Panc1 (cell line): Measurements from ENCODE around the gene DAB2IP. TPM values are rescaled to one million over a fixed set of nuclear protein-coding genes. Genes with fewer than 3 reads are reported as not detected.

ENCODE experiments used
- ATAC-seq: fragments of 200-7000 bp; cut with Tn5 transposase; 2 replicates; pipeline ENCODE4 v1.9.1; 2020; ENCODE audit warnings: mild to moderate bottlenecking, moderate library complexity
- BruUV-seq: library from RNA; stranded (reverse); fragments of 400-500 nt; replicated peaks from 2 replicates; lab custom pipeline; 2021; lab: Mats Ljungman, UMichigan
- CTCF ChIA-PET: fragments of 300-600 bp; sonication (Branson Sonifier 250); formaldehyde crosslinking; loops from one replicate; lab custom pipeline; 2022; ENCODE audit warnings: antibody characterized with exemption; lab: Charles Lee
- POLR2A ChIA-PET: fragments of 300-600 bp; sonication (Branson Sonifier 250); formaldehyde crosslinking; loops from one replicate; lab custom pipeline; 2022; ENCODE audit warnings: antibody characterized with exemption; lab: Charles Lee
- DNase-seq: peaks from one replicate; pipeline ENCODE4 v3.0.0-alpha.2; 2010; ENCODE audit warnings: low read depth, low spot score
- H3K27ac ChIP-seq: 2 replicates; pipeline ENCODE4 v1.5.1; 2011; ENCODE audit warnings: mild to moderate bottlenecking, low read length, inconsistent platforms
- H3K27me3 ChIP-seq: fragments of 200-500 bp; sonication (Bioruptor generic); 2 replicates; pipeline ENCODE4 v1.6.0; 2014; ENCODE audit warnings: low read length, inconsistent platforms; ENCODE audit not compliant: control insufficient read depth, insufficient read depth
- H3K36me3 ChIP-seq: fragments of 200-500 bp; sonication (Bioruptor generic); 2 replicates; pipeline ENCODE4 v1.5.1; 2014; ENCODE audit warnings: inconsistent platforms, mild to moderate bottlenecking, low read length, moderate library complexity; ENCODE audit not compliant: control insufficient read depth, insufficient read depth
- H3K4me1 ChIP-seq: 2 replicates; pipeline ENCODE4 v1.5.1; 2011; ENCODE audit warnings: inconsistent platforms, mild to moderate bottlenecking, low read length, moderate library complexity; ENCODE audit not compliant: control insufficient read depth, insufficient read depth
- H3K4me3 ChIP-seq, 2 experiments: 2 replicates each; pipeline ENCODE4 v1.5.1; 2011 to 2012; ENCODE audit warnings: low read depth in 2 of 2, low read length in 2 of 2, mild to moderate bottlenecking in 2 of 2, inconsistent platforms in 1 of 2, moderate library complexity in 1 of 2
- H3K9me3 ChIP-seq: fragments of 200-500 bp; sonication (Bioruptor generic); 2 replicates; pipeline ENCODE4 v1.5.1; 2014; ENCODE audit warnings: low read depth, mild to moderate bottlenecking, inconsistent platforms, low read length, moderate library complexity; ENCODE audit not compliant: control insufficient read depth, insufficient read depth
- CTCF ChIP-seq: fragments of 450-650 bp; IDR thresholded peaks from 2 replicates; pipeline ENCODE4 v1.5.1; 2017; ENCODE audit warnings: mild to moderate bottlenecking
- POLR2AphosphoS5 ChIP-seq: IDR thresholded peaks from 2 replicates; pipeline ENCODE4 v1.6.1; 2012; ENCODE audit warnings: mild to moderate bottlenecking, low read depth, low read length, moderate library complexity
- REST ChIP-seq, 2 experiments: IDR thresholded peaks; 2 replicates each; pipeline ENCODE4 v1.6.1; 2011 to 2012; ENCODE audit warnings: low read depth in 2 of 2, control low read depth in 1 of 2, low read length in 1 of 2, mild to moderate bottlenecking in 1 of 2, moderate library complexity in 1 of 2; ENCODE audit not compliant: insufficient read depth in 1 of 2
- SIN3A ChIP-seq: IDR thresholded peaks from 2 replicates; pipeline ENCODE4 v1.6.1; 2012; ENCODE audit warnings: low read depth, mild to moderate bottlenecking, low read length, moderate library complexity, borderline replicate concordance; ENCODE audit not compliant: insufficient read depth
- TCF7L2 ChIP-seq: IDR thresholded peaks from 2 replicates; pipeline ENCODE4 v1.6.1; 2011; ENCODE audit warnings: mild to moderate bottlenecking, low read depth, low read length, inconsistent platforms
- in situ Hi-C: cut with HindIII; loops from 2 replicates; pipeline ENCODE4 v1.10.0; 2016; ENCODE audit warnings: low sequenced_read_pairs, low pct_unique_long_range_greater_than_20kb
- intact Hi-C: fragments of 100-400 bp; cut with micrococcal nuclease; formaldehyde crosslinking; loops from one replicate; pipeline ENCODE4 v1.10.0; 2022; ENCODE audit not compliant: unreplicated experiment
- total RNA-seq: library from RNA; stranded (reverse); gene quantifications from one replicate; pipeline ENCODE4 v1.2.1, GENCODE V29; 2021; ENCODE audit not compliant: unreplicated experiment

Gene DAB2IP
- total RNA-seq, 1 experiment from 2014 or later, result 18.4 TPM

GRCh38 chr9:121778252-121779225 is 127.1 kb downstream of the DAB2IP start:
- ChIA-PET POLR2A (no interaction called here), CTCF (no interaction called here)
- Histone ChIP-seq H3K27me3 (no peaks in the 10 kb centered on the region), H3K9me3 (no peaks in the 10 kb centered on the region), H3K36me3 (no peaks in the 10 kb centered on the region), H3K4me1 (no peaks in the 10 kb centered on the region), H3K27ac (no peak overlapping the region), H3K4me3 (no peak overlapping the region)
- intact Hi-C loops, result no loop called here
- ATAC-seq, result no peak
- in situ Hi-C loops, result no loop called here
- no peak for TF ChIP-seq REST (IDR thresholded peaks at IDR 0.05; ENCODE audit: insufficient read depth in 1 of 2, low read depth in 2 of 2, low read length in 1 of 2)
- no peak for TF ChIP-seq CTCF
- no peak for TF ChIP-seq SIN3A
- TF ChIP-seq POLR2AphosphoS5, result no peak
- no peak for TF ChIP-seq TCF7L2
- no peak for DNase-seq
- no TSS peak for BruUV-seq

GRCh38 chr9:121779381-121780117 is 128.1 kb downstream of the DAB2IP start:
- intact Hi-C loops, result no loop called here
- POLR2A ChIA-PET, result no interaction called here
- no peak overlapping the region for H3K27ac ChIP-seq
- no peak for TF ChIP-seq REST (IDR thresholded peaks at IDR 0.05; ENCODE audit: insufficient read depth in 1 of 2, low read depth in 2 of 2, low read length in 1 of 2)
- no peak for TF ChIP-seq SIN3A
- TF ChIP-seq CTCF, result no peak
- no peak for TF ChIP-seq TCF7L2
- no peak for TF ChIP-seq POLR2AphosphoS5
- no peaks in the 10 kb centered on the region for H3K9me3 ChIP-seq
- CTCF ChIA-PET, result no interaction called here
- no peak overlapping the region for H3K4me3 ChIP-seq
- H3K36me3 ChIP-seq, result no peaks in the 10 kb centered on the region
- in situ Hi-C loops, result no loop called here
- no TSS peak for BruUV-seq
- no peaks in the 10 kb centered on the region for H3K27me3 ChIP-seq
- ATAC-seq (no peak), DNase-seq (no peak)
- H3K4me1 ChIP-seq, result no peaks in the 10 kb centered on the region
